Astrocyte of the spinal cord (primary cell): Measurements from ENCODE around the gene CHRND.

Source experiments
- DNase-seq: peaks from one replicate; pipeline ENCODE4 v3.0.0; 2011; ENCODE audit warnings: low read depth, low spot score
- H3K4me3 ChIP-seq: 2 replicates; pipeline ENCODE4 v1.5.1; 2011; ENCODE audit warnings: low read depth, mild to moderate bottlenecking, low read length, moderate library complexity
- in situ Hi-C: cut with HindIII; loops from 2 replicates; pipeline ENCODE4 v1.10.0; 2017; ENCODE audit warnings: low sequenced_read_pairs
- TF ChIP-seq, protein P1 (sequence below): IDR thresholded peaks from 2 replicates; pipeline ENCODE4 v1.5.1; 2012; ENCODE audit warnings: low read depth, mild to moderate bottlenecking, low read length, inconsistent platforms

CHRND gene

DNA sequence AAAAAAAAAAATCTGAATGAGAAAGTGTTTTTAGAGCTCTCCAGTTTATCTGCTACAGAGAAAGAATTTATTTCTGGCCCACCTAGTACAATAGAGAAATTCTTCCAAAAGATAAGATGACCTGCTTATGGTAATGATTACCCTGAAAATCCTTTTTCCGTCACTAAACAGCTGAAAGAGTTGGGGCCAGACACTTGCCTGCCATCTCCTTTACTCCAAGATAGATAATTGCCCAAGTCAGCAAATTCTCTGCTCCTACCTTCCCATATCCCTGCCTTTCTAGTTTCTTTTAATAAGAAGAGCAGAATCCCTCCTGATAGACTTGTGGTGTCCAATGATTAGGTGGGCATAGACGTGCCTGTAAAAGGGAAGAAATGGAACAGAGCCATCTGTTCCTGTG, 52.7 kb downstream of the CHRND start:
- no peak overlapping the region for H3K4me3 ChIP-seq
- DNase-seq: no peak
- in situ Hi-C loops: no loop called here
- TF ChIP-seq, protein P1, sequence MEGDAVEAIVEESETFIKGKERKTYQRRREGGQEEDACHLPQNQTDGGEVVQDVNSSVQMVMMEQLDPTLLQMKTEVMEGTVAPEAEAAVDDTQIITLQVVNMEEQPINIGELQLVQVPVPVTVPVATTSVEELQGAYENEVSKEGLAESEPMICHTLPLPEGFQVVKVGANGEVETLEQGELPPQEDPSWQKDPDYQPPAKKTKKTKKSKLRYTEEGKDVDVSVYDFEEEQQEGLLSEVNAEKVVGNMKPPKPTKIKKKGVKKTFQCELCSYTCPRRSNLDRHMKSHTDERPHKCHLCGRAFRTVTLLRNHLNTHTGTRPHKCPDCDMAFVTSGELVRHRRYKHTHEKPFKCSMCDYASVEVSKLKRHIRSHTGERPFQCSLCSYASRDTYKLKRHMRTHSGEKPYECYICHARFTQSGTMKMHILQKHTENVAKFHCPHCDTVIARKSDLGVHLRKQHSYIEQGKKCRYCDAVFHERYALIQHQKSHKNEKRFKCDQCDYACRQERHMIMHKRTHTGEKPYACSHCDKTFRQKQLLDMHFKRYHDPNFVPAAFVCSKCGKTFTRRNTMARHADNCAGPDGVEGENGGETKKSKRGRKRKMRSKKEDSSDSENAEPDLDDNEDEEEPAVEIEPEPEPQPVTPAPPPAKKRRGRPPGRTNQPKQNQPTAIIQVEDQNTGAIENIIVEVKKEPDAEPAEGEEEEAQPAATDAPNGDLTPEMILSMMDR: no peak

DNA sequence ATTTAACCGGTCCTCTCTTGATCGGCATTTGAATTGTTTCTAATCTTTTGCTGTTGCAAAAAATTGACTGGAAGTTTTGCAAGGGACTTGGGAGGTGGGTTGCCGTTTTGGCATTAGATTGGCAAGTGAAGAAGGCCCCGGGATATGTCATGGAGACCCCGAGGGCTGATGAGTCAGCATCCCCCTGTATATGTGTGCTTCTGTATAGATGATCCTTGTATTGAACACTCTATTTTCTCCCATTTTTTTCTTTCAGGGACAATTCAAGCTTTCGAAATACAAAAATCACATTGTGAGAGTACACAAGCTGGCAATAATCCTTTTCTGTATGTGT, 54.7 kb downstream of the CHRND start:
- in situ Hi-C loops: no loop called here
- TF ChIP-seq, protein P1: no peak
- DNase-seq: no peak
- no peak overlapping the region for H3K4me3 ChIP-seq

DNA sequence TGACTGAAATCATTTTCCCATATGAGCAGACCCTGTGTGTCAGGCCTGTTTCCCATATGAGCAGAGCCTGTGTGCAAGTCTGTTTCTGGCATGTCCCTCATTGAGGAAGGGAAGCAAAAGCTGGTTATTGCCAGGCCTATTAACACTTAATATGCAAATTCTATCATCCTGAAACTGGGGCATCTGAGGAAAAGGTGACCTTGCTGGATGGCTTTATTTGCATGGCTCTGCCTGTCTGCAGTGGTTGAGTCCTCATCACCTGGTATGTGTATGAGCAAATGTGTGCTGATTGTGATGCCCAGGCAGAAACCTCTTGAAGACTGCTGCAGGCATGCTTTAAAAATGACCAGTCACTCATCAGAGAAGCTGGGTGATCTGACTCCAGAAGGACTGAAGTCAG, 55.8 kb downstream of the CHRND start:
- TF ChIP-seq, protein P1: no peak
- DNase-seq: no peak
- no peak overlapping the region for H3K4me3 ChIP-seq
- in situ Hi-C loops: no loop called here

DNA sequence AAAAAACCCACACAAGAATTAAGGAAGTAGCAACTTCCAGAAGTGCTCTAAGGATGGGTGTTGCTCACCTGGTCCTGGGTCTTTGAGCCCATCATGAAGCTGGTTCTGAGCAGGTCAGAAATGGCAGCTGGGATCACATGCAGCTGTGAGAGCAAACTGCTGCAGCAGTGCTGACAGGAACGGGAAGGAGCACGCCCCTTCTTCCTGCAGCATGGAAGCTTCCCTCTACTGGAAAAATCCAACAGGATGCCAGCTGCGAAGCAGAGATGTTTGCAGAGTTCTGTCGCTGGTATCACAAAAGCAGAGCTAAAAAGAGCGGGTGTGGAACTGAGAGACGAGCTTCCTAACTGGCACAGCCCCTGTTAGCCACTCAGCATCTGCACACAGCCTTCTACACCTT, 58.3 kb downstream of the CHRND start:
- no peak overlapping the region for H3K4me3 ChIP-seq
- no peak for DNase-seq
- TF ChIP-seq, protein P1: no peak
- in situ Hi-C loops: no loop called here
